Large intestine (tissue), 12 donors: ENCODE results near the gene LCE1F. TPM values are rescaled to one million over a fixed set of nuclear protein-coding genes. Genes with fewer than 3 reads are reported as not detected.

Experiments used
- DNase-seq, 2 donors: peaks; one replicate each; pipeline versions ENCODE4 v3.0.0 to v3.0.0-alpha.2; 2013
- H3K27ac ChIP-seq: one replicate; pipeline ENCODE4 v1.5.1; 2013; ENCODE audit warnings: low read length
- H3K27me3 ChIP-seq: 2 replicates; pipeline ENCODE4 v1.6.1; 2013; ENCODE audit warnings: low read length; ENCODE audit not compliant: control insufficient read depth, insufficient read depth
- H3K36me3 ChIP-seq: 2 replicates; pipeline ENCODE4 v1.6.1; 2013; ENCODE audit warnings: low read length; ENCODE audit not compliant: control insufficient read depth, insufficient read depth
- H3K4me1 ChIP-seq: one replicate; pipeline ENCODE4 v1.6.1; 2013; ENCODE audit warnings: low read length; ENCODE audit not compliant: control insufficient read depth, insufficient read depth
- H3K4me3 ChIP-seq: one replicate; pipeline ENCODE4 v1.5.1; 2013; ENCODE audit warnings: low read length
- H3K9me3 ChIP-seq: one replicate; pipeline ENCODE4 v1.6.1; 2013; ENCODE audit warnings: mild to moderate bottlenecking, low read depth, low read length, moderate library complexity; ENCODE audit not compliant: control insufficient read depth
- WGBS: methylation state at CpG from one replicate; pipeline ENCODE4 v1.1.5; 2013; ENCODE audit warnings: low lambda C conversion rate; ENCODE audit not compliant: insufficient coverage; 5-methylcytosine and 5-hydroxymethylcytosine counted together
- long read RNA-seq, 11 donors: transcript quantifications; one replicate each; lab custom pipeline, GENCODE V29; 2026
- polyA plus RNA-seq: library from polyadenylated mRNA; unstranded; fragments of 120-200 nt; gene quantifications from one replicate; pipeline ENCODE4 v1.2.1, GENCODE V29; 2013

Gene LCE1F, protein sequence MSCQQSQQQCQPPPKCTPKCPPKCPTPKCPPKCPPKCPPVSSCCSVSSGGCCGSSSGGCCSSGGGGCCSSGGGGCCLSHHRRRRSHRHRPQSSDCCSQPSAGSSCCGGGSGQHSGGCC
- polyA plus RNA-seq: not detected
- long read RNA-seq, donor 1: 0 reads
- long read RNA-seq, donor 2: 0 reads
- long read RNA-seq, donor 3: 0 reads
- long read RNA-seq, donor 4: 0 reads
- long read RNA-seq, donor 5: 0 reads
- long read RNA-seq, donor 6: 0 reads
- long read RNA-seq, donor 7: 0 reads
- long read RNA-seq, donor 8: 0 reads
- long read RNA-seq, donor 9: 0 reads
- long read RNA-seq, donor 10: 0 reads
- long read RNA-seq, donor 11: 0 reads

DNA sequence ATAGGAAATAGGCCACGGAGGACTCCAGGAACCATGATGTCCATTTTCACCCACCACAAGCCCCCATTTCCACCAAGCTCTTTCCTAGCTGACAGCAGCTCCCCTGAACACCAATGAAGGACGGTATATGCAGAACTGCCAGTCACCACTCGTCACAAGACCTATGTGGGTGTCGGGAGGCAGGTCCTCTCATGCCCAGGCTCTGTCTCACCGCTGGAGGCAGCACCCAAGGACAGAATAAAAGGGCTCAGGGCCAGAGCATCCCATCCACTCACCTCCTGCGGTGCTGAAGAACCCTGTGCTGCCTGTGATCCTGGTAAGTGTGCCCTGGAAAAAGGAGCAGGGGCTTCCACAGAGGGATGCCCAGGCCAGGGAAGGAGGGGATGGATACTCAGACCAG, at the start of gene LCE1F:
Gene LCE1F, plus strand, starts transcription at position 266 of the 400 bp plus-strand sequence. CDS start 1,232 bp downstream, outside the sequence.
- no peaks in the 10 kb centered on the region for H3K36me3 ChIP-seq
- no peaks in the 10 kb centered on the region for H3K4me1 ChIP-seq
- H3K27me3 ChIP-seq: no peaks in the 10 kb centered on the region
- WGBS: 80% methylated on average over 1 of the region's 6 CpGs
- H3K4me3 ChIP-seq: no peak within 1 kb of the TSS
- DNase-seq: no peak
- H3K27ac ChIP-seq: no peak within 1 kb of the TSS
- no peaks in the 10 kb centered on the region for H3K9me3 ChIP-seq

- no peaks in the 10 kb centered on the region for H3K27me3 ChIP-seq
- H3K36me3 ChIP-seq: no peaks in the 10 kb centered on the region
- no peak overlapping the region for H3K27ac ChIP-seq
- H3K9me3 ChIP-seq: no peaks in the 10 kb centered on the region
- H3K4me1 ChIP-seq: no peaks in the 10 kb centered on the region
- no peak for DNase-seq
- H3K4me3 ChIP-seq: no peak overlapping the region
Observed at GRCh38 chr1:152725261-152725660, 49.7 kb upstream of the LCE1F start.

GRCh38 chr1:152728986-152729385, 46.0 kb upstream of the LCE1F start:
- H3K4me1 ChIP-seq: no peaks in the 10 kb centered on the region

DNA sequence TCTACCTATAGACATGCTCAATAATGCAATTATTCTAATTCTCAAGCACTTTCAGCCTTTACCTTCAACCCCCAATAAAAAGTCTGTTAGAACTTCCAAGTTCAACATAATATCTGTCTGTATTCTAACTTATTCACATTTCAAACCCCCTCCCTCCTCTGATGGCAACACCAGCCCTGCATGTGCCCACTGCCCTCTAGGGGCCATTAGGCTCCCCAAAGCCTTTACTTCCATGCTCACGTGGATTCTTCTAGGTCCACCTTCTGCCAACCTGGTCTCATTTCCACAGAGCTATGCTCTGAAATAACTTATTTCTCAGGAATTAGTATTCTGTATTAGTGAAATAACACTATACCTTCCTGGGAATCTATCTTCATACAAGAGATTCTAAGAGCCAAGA, 39.3 kb upstream of the LCE1F start:
- Histone ChIP-seq H3K27ac (no peak overlapping the region), H3K4me1 (no peaks in the 10 kb centered on the region), H3K36me3 (no peaks in the 10 kb centered on the region), H3K4me3 (no peak overlapping the region), H3K27me3 (no peaks in the 10 kb centered on the region), H3K9me3 (no peaks in the 10 kb centered on the region)
- DNase-seq: peak in 1 of 2 donors; percentile 3
- WGBS: no CpG with 5 or more reads among the region's 1 CpG

More at GRCh38 chr1:152728986-152729385, 46.0 kb upstream of the LCE1F start:
- Histone ChIP-seq H3K9me3 (no peaks in the 10 kb centered on the region), H3K27me3 (no peaks in the 10 kb centered on the region), H3K4me3 (no peak overlapping the region), H3K36me3 (no peaks in the 10 kb centered on the region), H3K27ac (no peak overlapping the region)
- no peak for DNase-seq
- WGBS: no CpG with 5 or more reads among the region's 1 CpG

DNA sequence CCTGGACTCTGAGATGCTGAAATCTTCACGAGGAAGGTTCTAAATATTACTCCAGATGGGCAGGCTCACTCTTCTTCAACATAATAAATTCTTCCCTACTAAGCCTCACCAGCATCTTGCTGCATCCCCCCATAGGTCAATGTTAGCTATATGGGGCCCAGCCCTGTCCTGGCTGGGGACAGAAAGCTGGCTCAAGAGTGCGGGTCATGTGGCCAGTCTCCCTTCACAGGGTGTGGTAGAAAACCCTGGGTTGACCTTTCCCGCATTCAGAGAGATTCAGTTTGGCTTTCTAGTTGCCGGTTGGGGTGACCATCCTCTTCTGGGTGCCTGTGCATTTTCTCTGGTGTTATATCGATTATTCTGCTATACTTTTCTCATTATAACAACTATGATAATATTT, 36.9 kb upstream of the LCE1F start:
- Histone ChIP-seq H3K4me3 (no peak overlapping the region), H3K36me3 (no peaks in the 10 kb centered on the region), H3K9me3 (no peaks in the 10 kb centered on the region), H3K27ac (no peak overlapping the region), H3K4me1 (no peaks in the 10 kb centered on the region), H3K27me3 (no peaks in the 10 kb centered on the region)
- WGBS: no CpG with 5 or more reads among the region's 5 CpGs
- DNase-seq: no peak

DNA sequence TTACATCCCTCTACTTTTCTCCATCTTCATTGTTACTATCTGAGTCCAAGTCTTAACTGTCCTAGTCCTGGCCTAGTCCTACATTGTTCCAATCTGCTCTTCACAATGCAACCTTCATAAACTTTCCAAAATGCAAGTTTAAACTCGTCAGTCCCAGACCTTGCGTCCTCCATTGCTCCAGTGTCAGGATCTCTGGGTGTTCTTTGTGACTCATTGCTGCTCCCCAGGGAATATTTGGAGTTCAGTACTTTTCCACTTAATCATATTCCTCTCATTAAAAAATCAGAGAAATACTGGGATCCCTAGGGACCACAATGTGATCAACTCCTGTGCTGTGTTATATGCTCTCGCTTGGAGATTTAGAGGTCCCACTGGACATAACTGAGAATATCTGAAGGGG, 35.1 kb upstream of the LCE1F start:
- Histone ChIP-seq H3K4me3 (no peak overlapping the region), H3K27ac (no peak overlapping the region), H3K9me3 (no peaks in the 10 kb centered on the region), H3K4me1 (no peaks in the 10 kb centered on the region), H3K27me3 (no peaks in the 10 kb centered on the region), H3K36me3 (no peaks in the 10 kb centered on the region)
- DNase-seq: no peak
- WGBS: no CpG with 5 or more reads among the region's 3 CpGs

- H3K4me1 ChIP-seq: no peaks in the 10 kb centered on the region
- H3K4me3 ChIP-seq: no peak overlapping the region
- H3K27ac ChIP-seq: no peak overlapping the region
- H3K27me3 ChIP-seq: no peaks in the 10 kb centered on the region
- no peaks in the 10 kb centered on the region for H3K36me3 ChIP-seq
- no peak for DNase-seq
- H3K9me3 ChIP-seq: no peaks in the 10 kb centered on the region
Observed at GRCh38 chr1:152741656-152742055, 33.3 kb upstream of the LCE1F start.

- H3K36me3 ChIP-seq: no peaks in the 10 kb centered on the region
- H3K27ac ChIP-seq: no peak overlapping the region
- no peak for DNase-seq
- no peaks in the 10 kb centered on the region for H3K27me3 ChIP-seq
- H3K9me3 ChIP-seq: no peaks in the 10 kb centered on the region
- H3K4me1 ChIP-seq: no peaks in the 10 kb centered on the region
- WGBS: 83% methylated on average over 2 of the region's 2 CpGs
- no peak overlapping the region for H3K4me3 ChIP-seq
Observed at GRCh38 chr1:152743371-152744145, 31.4 kb upstream of the LCE1F start.

- H3K4me1 ChIP-seq: no peaks in the 10 kb centered on the region
- 80% methylated on average over 1 of the region's 4 CpGs for WGBS
Observed at GRCh38 chr1:152745289-152745704, 29.6 kb upstream of the LCE1F start.

DNA sequence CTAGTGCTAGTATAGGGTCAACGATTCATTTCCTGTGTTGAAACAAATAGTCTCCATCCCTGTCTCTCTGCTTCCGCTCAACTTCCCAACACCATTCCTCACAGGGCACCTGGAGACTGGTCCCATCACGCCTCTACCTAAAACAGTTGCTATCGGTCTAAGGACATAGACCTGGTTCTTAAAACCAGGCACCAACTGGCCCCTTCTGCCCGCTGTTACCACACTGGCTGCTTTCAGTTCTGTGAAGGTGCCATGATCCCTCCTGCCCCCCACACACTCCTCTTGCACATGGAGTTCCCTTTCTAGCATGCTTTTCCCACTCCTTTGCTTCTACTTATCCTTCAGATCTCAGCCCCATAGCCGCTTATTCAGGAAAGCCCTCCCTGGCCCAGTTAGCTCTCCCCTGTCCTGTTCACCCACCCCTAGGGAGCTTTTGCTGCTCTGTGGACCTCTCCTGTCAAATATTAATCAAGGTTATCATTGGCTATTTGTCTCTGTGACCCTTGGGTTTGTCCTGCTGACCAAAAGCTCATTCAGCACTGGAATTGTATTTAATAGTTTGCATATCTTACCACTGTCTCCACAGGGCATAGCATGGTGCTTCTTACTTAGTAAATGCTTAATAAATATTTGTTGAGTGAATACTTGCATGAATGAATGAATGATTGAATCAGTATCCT, 29.0 kb upstream of the LCE1F start:
- no peaks in the 10 kb centered on the region for H3K9me3 ChIP-seq
- no peak overlapping the region for H3K4me3 ChIP-seq
- H3K27me3 ChIP-seq: no peaks in the 10 kb centered on the region
- H3K27ac ChIP-seq: no peak overlapping the region
- no peaks in the 10 kb centered on the region for H3K4me1 ChIP-seq
- WGBS: 33% methylated on average over 1 of the region's 6 CpGs
- no peak for DNase-seq
- no peaks in the 10 kb centered on the region for H3K36me3 ChIP-seq

More at GRCh38 chr1:152745289-152745704, 29.6 kb upstream of the LCE1F start:
- H3K36me3 ChIP-seq: no peaks in the 10 kb centered on the region
- H3K27me3 ChIP-seq: no peaks in the 10 kb centered on the region
- no peak overlapping the region for H3K27ac ChIP-seq
- no peaks in the 10 kb centered on the region for H3K9me3 ChIP-seq
- peak in 1 of 2 donors; percentile 12 for DNase-seq
- H3K4me3 ChIP-seq: no peak overlapping the region
